ENCODE results near the gene TSC22D2. TPM values are rescaled to one million over a fixed set of nuclear protein-coding genes. Genes with fewer than 3 reads are reported as not detected.

Gene TSC22D2
- total and polyA plus RNA-seq, 2 of the 8 experiments (the other 6 are each of a cell fraction or from before 2014, with no cell fraction given), result 3.4 to 27.6 TPM

DNA sequence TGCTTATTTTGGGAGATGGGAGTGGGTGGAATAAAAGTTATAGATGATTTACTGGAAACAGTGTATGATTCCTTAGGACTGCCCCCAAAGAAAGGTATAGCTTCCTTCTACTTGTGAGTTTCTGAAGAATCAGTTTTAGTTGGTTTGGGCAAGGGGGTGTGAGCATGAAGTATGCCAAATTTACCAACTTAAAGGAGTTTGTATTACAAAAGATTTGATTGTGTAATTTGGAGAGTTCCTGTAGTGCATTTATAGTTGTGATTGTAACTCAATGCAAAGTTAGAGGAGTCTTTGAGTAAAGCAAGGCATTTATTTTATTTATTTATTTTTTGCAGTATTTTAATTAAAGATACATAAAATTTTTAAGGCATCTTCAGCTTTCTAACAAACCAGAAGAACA is 42.8 kb downstream of the TSC22D2 start:
- Histone ChIP-seq H3K36me3 (ENCODE audit: control insufficient read depth in 2 of 4, insufficient read depth in 4 of 4, low read length in 3 of 4) (no peaks in the 10 kb centered on the region), H3K9me3 (ENCODE audit: insufficient read depth in 2 of 2, low read depth in 1 of 2, low read length in 1 of 2) (no peaks in the 10 kb centered on the region), H2BK5ac (ENCODE audit: low read depth, low read length) (no peak overlapping the region), H3K27ac (ENCODE audit: low read depth, low read length) (no peak overlapping the region), H3K4me2 (ENCODE audit: insufficient read depth in 1 of 2, low read depth in 2 of 2, low read length in 2 of 2) (no peak overlapping the region; a peak in 1 of 4 replicates), H3K23ac (ENCODE audit: insufficient read length) (no peak overlapping the region), H3K14ac (ENCODE audit: insufficient read length) (no peak overlapping the region), H4K5ac (ENCODE audit: insufficient read length, low read depth, low read length) (no peak overlapping the region), H3K56ac (replicated peaks; ENCODE audit: insufficient read length, low read depth, low read length) (no peak overlapping the region), H4K8ac (ENCODE audit: extremely low read depth, insufficient read depth, low read length) (no peak overlapping the region), H3K18ac (ENCODE audit: extremely low read depth, low read length) (no peak overlapping the region), H3K23me2 (ENCODE audit: low read depth, low read length) (no peaks in the 10 kb centered on the region), H4K20me1 (replicated peaks in 1 of 2; ENCODE audit: control insufficient read depth in 1 of 2, insufficient read depth in 2 of 2, low read length in 2 of 2) (peaks cover 0 to 2% of the 10 kb centered on the region in 2 experiments), H3K27me3 (replicated peaks in 1 of 4; ENCODE audit: control insufficient read depth in 3 of 4, extremely low read depth in 1 of 4, insufficient read depth in 3 of 4, low read length in 3 of 4) (no peaks in the 10 kb centered on the region), H2BK15ac (ENCODE audit: low read length) (no peak overlapping the region), H3K79me2 (ENCODE audit: control insufficient read depth in 1 of 2, insufficient read depth in 2 of 2, low read length in 2 of 2) (peaks cover 0 to 36% of the 10 kb centered on the region in 2 experiments; a peak in 2 of 4 replicates), H2AK5ac (ENCODE audit: low read depth, low read length) (no peak overlapping the region), H2BK20ac (ENCODE audit: low read length) (no peak overlapping the region), H2BK12ac (ENCODE audit: low read depth, low read length) (no peak overlapping the region), H3K9ac (replicated peaks in 1 of 4; ENCODE audit: extremely low read depth in 1 of 4, low read depth in 3 of 4, low read length in 3 of 4) (no peak overlapping the region), H2BK120ac (replicated peaks; ENCODE audit: low read depth, low read length) (no peak overlapping the region), H3K4me1 (replicated peaks in 1 of 4; ENCODE audit: control insufficient read depth in 3 of 4, insufficient read depth in 4 of 4, low read length in 3 of 4) (0 out of 7 replicates have a peak, but pooled peaks cover 0 to 2% (median 0%) of the 10 kb centered on the region in 4 experiments), H4K91ac (replicated peaks; ENCODE audit: insufficient read length, low read length) (no peak overlapping the region), H2AFZ (ENCODE audit: low read length) (no peak overlapping the region), H3K4me3 (ENCODE audit: extremely low read depth in 1 of 4, insufficient read depth in 2 of 4, low read depth in 3 of 4, low read length in 4 of 4) (no peak overlapping the region), H3K79me1 (ENCODE audit: low read depth, low read length) (no peaks in the 10 kb centered on the region), H3K4ac (replicated peaks; ENCODE audit: insufficient read length, low read depth, low read length) (no peak overlapping the region)
- FAIRE-seq (no peak), DNase-seq (ENCODE audit: low read depth in 1 of 2, low spot score in 2 of 2) (no peak)
- ChIA-PET POLR2A (ENCODE audit: partially characterized antibody) (interaction anchor here (0.7 kb wide), 1 partner anchor 41 kb away, joined by 3 read pairs; no protein-coding TSS in a partner anchor), CTCF (ENCODE audit: partially characterized antibody) (interaction anchor here (1.2 to 1.7 kb wide), 2 partner anchors 44 to 147 kb away, joined by 3 to 7 read pairs; no protein-coding TSS in a partner anchor)
- TF ChIP-seq TAF1 (IDR thresholded peaks at IDR 0.05; ENCODE audit: low read depth, low read length) (no peak), RBBP5 (IDR thresholded peaks at IDR 0.05; ENCODE audit: borderline replicate concordance, low read depth, low read length) (no peak), MAFK (IDR thresholded peaks at IDR 0.05; ENCODE audit: low read depth, low read length) (no peak), ZNF274 (IDR thresholded peaks at IDR 0.05; ENCODE audit: borderline replicate concordance, extremely low read depth, low read length) (no peak), RNF2 (IDR thresholded peaks at IDR 0.05; ENCODE audit: borderline replicate concordance, low read depth, low read length, missing control alignments, poor library complexity, severe bottlenecking) (no peak), SUZ12 (IDR thresholded peaks at IDR 0.05; ENCODE audit: low read length) (no peak), RAD21 (IDR thresholded peaks at IDR 0.05 in 1 of 2, conservative IDR thresholded peaks at IDR 0.05 in 1 of 2; ENCODE audit: low read depth in 2 of 2, low read length in 2 of 2) (no peak), YY1 (IDR thresholded peaks at IDR 0.05; ENCODE audit: low read depth, low read length) (no peak), CBX5 (IDR thresholded peaks at IDR 0.05; ENCODE audit: low read depth, low read length) (no peak), HDAC6 (IDR thresholded peaks at IDR 0.05; ENCODE audit: low read depth, low read length) (no peak)
- TF ChIP-seq, protein P1, sequence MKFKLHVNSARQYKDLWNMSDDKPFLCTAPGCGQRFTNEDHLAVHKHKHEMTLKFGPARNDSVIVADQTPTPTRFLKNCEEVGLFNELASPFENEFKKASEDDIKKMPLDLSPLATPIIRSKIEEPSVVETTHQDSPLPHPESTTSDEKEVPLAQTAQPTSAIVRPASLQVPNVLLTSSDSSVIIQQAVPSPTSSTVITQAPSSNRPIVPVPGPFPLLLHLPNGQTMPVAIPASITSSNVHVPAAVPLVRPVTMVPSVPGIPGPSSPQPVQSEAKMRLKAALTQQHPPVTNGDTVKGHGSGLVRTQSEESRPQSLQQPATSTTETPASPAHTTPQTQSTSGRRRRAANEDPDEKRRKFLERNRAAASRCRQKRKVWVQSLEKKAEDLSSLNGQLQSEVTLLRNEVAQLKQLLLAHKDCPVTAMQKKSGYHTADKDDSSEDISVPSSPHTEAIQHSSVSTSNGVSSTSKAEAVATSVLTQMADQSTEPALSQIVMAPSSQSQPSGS (IDR thresholded peaks at IDR 0.05; ENCODE audit: low read length), result no peak

Data from H1 (cell line).